CD14-positive monocyte (primary cell): Measurements from ENCODE around the gene SF3B3. TPM values are rescaled to one million over a fixed set of nuclear protein-coding genes. Genes with fewer than 3 reads are reported as not detected.

ENCODE experiments used
- DNase-seq, 3 donors: peaks; one replicate each; pipeline ENCODE4 v3.0.0-alpha.2; 2011 to 2022
- H2AFZ ChIP-seq: 2 replicates; pipeline ENCODE4 v1.6.0; 2012; ENCODE audit warnings: mild to moderate bottlenecking, low read depth, low read length, inconsistent platforms; ENCODE audit not compliant: insufficient read depth, poor library complexity, severe bottlenecking
- H3K27ac ChIP-seq, 2 donors: 1 replicate in 1 of 2; 2 replicates in 1 of 2; pipeline ENCODE4 v1.5.1; 2012 to 2013; ENCODE audit warnings: low read length in 2 of 2, control low read depth in 1 of 2, inconsistent platforms in 1 of 2, low read depth in 1 of 2, mild to moderate bottlenecking in 1 of 2
- H3K27me3 ChIP-seq, 2 donors: one replicate each; pipeline versions ENCODE4 v1.6.0 to v1.6.1; 2011 to 2013; ENCODE audit warnings: low read length in 2 of 2; ENCODE audit not compliant: control insufficient read depth in 2 of 2, insufficient read depth in 2 of 2
- H3K36me3 ChIP-seq, 2 donors: replicated peaks in 1 of 2; 1 replicate in 1 of 2; 2 replicates in 1 of 2; pipeline versions ENCODE4 v1.5.1 to v1.6.1; 2012 to 2013; ENCODE audit warnings: low read length in 2 of 2, control low read depth in 1 of 2, inconsistent platforms in 1 of 2, mild to moderate bottlenecking in 1 of 2; ENCODE audit not compliant: insufficient read depth in 2 of 2, control insufficient read depth in 1 of 2
- H3K4me1 ChIP-seq, 2 donors: 1 replicate in 1 of 2; 2 replicates in 1 of 2; pipeline versions ENCODE4 v1.5.1 to v1.6.1; 2012 to 2013; ENCODE audit warnings: low read length in 2 of 2, control low read depth in 1 of 2, inconsistent platforms in 1 of 2, mild to moderate bottlenecking in 1 of 2, moderate library complexity in 1 of 2; ENCODE audit not compliant: insufficient read depth in 2 of 2, control insufficient read depth in 1 of 2
- H3K4me2 ChIP-seq: replicated peaks from 2 replicates; pipeline ENCODE3; 2012; ENCODE audit warnings: low read length, moderate library complexity, mild to moderate bottlenecking; ENCODE audit not compliant: poor library complexity, severe bottlenecking; ENCODE audit errors: extremely low read depth
- H3K4me3 ChIP-seq, 3 experiments: fragments of 200-600 bp in 1 of 3; sonication (generic) in 1 of 3; replicated peaks in 1 of 3; 1 replicate in 2 of 3; 2 replicates in 1 of 3; pipeline ENCODE4 v1.5.1; 2011 to 2013; ENCODE audit warnings: low read length in 3 of 3, mild to moderate bottlenecking in 3 of 3, control low read depth in 2 of 3, low read depth in 2 of 3, inconsistent platforms in 1 of 3, moderate library complexity in 1 of 3
- H3K79me2 ChIP-seq: 2 replicates; pipeline ENCODE4 v1.6.0; 2012; ENCODE audit warnings: mild to moderate bottlenecking, control low read depth, inconsistent platforms, low read length, moderate library complexity; ENCODE audit not compliant: insufficient read depth
- H3K9ac ChIP-seq: 2 replicates; pipeline ENCODE4 v1.6.0; 2017; ENCODE audit warnings: low read length, mild to moderate bottlenecking; ENCODE audit not compliant: insufficient read depth, poor library complexity, severe bottlenecking
- H3K9me3 ChIP-seq, 2 donors: replicated peaks in 1 of 2; 1 replicate in 1 of 2; 2 replicates in 1 of 2; pipeline versions ENCODE4 v1.5.1 to v1.6.1; 2012 to 2013; ENCODE audit warnings: low read length in 2 of 2, control low read depth in 1 of 2; ENCODE audit not compliant: control insufficient read depth in 1 of 2, insufficient read depth in 1 of 2
- H4K20me1 ChIP-seq: 2 replicates; pipeline ENCODE4 v1.6.0; 2012; ENCODE audit warnings: mild to moderate bottlenecking, low read length, control low read depth, moderate library complexity; ENCODE audit not compliant: insufficient read depth
- H3K27ac Mint-ChIP-seq, 7 donors: one replicate each; pipeline ENCODE4 v1.8.0; 2020; ENCODE audit warnings: mild to moderate bottlenecking in 7 of 7, mixed read lengths in 7 of 7, moderate library complexity in 6 of 7, inconsistent platforms in 2 of 7
- H3K27me3 Mint-ChIP-seq, 3 donors: one replicate each; pipeline ENCODE4 v1.8.0; 2021 to 2022; ENCODE audit warnings: low read depth in 3 of 3, mild to moderate bottlenecking in 3 of 3, mixed read lengths in 3 of 3, moderate library complexity in 3 of 3, inconsistent platforms in 1 of 3
- H3K36me3 Mint-ChIP-seq, 2 donors: one replicate each; pipeline ENCODE4 v1.8.0; 2020; ENCODE audit warnings: mixed read lengths in 2 of 2, inconsistent platforms in 1 of 2, mild to moderate bottlenecking in 1 of 2
- H3K4me1 Mint-ChIP-seq: one replicate; pipeline ENCODE4 v1.8.0; 2020; ENCODE audit warnings: mild to moderate bottlenecking, mixed read lengths
- H3K4me3 Mint-ChIP-seq, 2 donors: one replicate each; pipeline ENCODE4 v1.8.0; 2020; ENCODE audit warnings: mild to moderate bottlenecking in 2 of 2, mixed read lengths in 2 of 2, moderate library complexity in 1 of 2
- H3K9me3 Mint-ChIP-seq, 7 donors: one replicate each; pipeline ENCODE4 v1.8.0; 2020 to 2022; ENCODE audit warnings: mixed read lengths in 7 of 7, mild to moderate bottlenecking in 6 of 7, moderate library complexity in 6 of 7, inconsistent platforms in 2 of 7
- WGBS: methylation state at CpG from one replicate; pipeline ENCODE4 v1.1.5; 2013; ENCODE audit warnings: missing lambda C conversion rate; ENCODE audit not compliant: insufficient coverage; 5-methylcytosine and 5-hydroxymethylcytosine counted together
- intact Hi-C, 2 donors: fragments of 100-400 bp; cut with micrococcal nuclease; formaldehyde crosslinking; loops; one replicate each; pipeline versions ENCODE4 v1.15.0 to v1.15.1; 2023
- polyA plus RNA-seq, 3 donors: library from polyadenylated mRNA; depleted of rRNA in 1 of 3; unstranded in 2 of 3; stranded (reverse) in 1 of 3; fragments of 300-500 nt in 2 of 3; fragments of >200 nt in 1 of 3; fragmentation: Illumina TruSeq in 2 of 3; gene quantifications; 1 replicate in 2 of 3; 2 replicates in 1 of 3; pipeline ENCODE4 v1.2.3, GENCODE V29; 2012 to 2021
- TF ChIP-seq, protein P1 (sequence below): fragments of 200-600 bp; IDR thresholded peaks from one replicate; pipeline ENCODE4 v1.8.0; 2022; ENCODE audit warnings: antibody characterized with exemption, mild to moderate bottlenecking

The SF3B3 gene
- polyA plus RNA-seq, 3 donors = 34.2 to 52.3 (median 42.1) TPM

DNA sequence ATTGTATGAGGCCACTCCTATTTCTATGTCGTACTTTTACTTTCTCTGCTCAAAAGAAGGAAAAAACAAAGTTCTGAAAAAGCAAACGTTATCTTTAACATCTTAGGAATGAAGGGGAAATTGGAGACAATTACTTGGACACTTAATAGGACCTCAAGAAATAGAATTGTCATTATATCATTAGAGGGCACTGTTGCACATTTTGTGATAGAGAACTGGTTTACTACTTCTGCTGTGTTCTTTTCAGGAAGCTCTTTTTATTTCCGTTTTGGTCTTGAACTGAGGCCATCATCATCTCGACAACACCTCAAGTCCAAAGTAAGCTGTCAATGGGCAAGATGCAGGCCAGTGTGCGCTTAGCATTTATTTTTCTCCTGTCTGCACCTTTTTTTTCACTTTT, 14.9 kb upstream of the SF3B3 start:
- Histone ChIP-seq H4K20me1 (no peaks in the 10 kb centered on the region), H3K4me1 (peaks cover 0 to 3% of the 10 kb centered on the region in 2 donors), H3K9ac (no peak overlapping the region), H3K9me3 (no peaks in the 10 kb centered on the region), H3K27me3 (no peaks in the 10 kb centered on the region), H2AFZ (no peak overlapping the region), H3K27ac (no peak overlapping the region), H3K79me2 (no peaks in the 10 kb centered on the region), H3K36me3 (peaks cover 62 to 91% of the 10 kb centered on the region in 2 donors), H3K4me3 (no peak overlapping the region), H3K4me2 (no peak overlapping the region)
- DNase-seq = peak in 1 of 3 donors; percentile 20
- 17% methylated on average over 3 of the region's 5 CpGs for WGBS
- Mint-ChIP-seq H3K27me3 (no peaks in the 10 kb centered on the region), H3K27ac (peak overlapping the region in 1 of 7 donors; percentile 26), H3K36me3 (peaks cover 64 to 85% of the 10 kb centered on the region in 2 donors), H3K9me3 (no peaks in the 10 kb centered on the region), H3K4me1 (peaks cover 5% of the 10 kb centered on the region), H3K4me3 (no peak overlapping the region)
- intact Hi-C loops = loop anchor here in 1 of 2 donors (10.0 kb wide), 1 partner anchor 146 kb away; no protein-coding TSS in a partner anchor
- TF ChIP-seq, protein P1, sequence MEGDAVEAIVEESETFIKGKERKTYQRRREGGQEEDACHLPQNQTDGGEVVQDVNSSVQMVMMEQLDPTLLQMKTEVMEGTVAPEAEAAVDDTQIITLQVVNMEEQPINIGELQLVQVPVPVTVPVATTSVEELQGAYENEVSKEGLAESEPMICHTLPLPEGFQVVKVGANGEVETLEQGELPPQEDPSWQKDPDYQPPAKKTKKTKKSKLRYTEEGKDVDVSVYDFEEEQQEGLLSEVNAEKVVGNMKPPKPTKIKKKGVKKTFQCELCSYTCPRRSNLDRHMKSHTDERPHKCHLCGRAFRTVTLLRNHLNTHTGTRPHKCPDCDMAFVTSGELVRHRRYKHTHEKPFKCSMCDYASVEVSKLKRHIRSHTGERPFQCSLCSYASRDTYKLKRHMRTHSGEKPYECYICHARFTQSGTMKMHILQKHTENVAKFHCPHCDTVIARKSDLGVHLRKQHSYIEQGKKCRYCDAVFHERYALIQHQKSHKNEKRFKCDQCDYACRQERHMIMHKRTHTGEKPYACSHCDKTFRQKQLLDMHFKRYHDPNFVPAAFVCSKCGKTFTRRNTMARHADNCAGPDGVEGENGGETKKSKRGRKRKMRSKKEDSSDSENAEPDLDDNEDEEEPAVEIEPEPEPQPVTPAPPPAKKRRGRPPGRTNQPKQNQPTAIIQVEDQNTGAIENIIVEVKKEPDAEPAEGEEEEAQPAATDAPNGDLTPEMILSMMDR = peak; percentile 21

DNA sequence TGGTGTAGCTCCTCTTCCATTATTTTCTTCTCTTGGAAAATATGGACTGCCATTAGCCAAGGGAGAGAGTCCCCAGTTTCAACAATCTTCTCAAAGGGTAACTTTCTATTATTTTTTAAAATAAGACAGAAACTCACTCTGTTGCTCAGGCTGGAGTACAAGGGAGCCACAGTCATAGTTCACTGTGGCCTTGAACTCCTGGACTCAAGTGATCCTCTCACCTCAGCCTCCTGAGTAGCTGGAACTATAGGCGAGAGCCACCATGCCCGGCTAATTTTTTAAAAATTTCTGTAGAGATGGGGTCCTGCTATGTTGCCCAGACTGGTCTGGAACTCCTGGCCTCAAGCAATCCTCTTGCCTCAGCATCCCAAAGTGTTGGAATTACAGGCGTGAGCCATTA, 13.4 kb upstream of the SF3B3 start:
- H3K27me3 ChIP-seq = no peaks in the 10 kb centered on the region
- H3K36me3 Mint-ChIP-seq = peaks cover 68 to 86% of the 10 kb centered on the region in 2 donors
- intact Hi-C loops = no loop called here

More for the DNA sequence above, 13.4 kb upstream of the SF3B3 start:
- no peaks in the 10 kb centered on the region for H4K20me1 ChIP-seq
- no peak overlapping the region for H3K9ac ChIP-seq
- H2AFZ ChIP-seq = no peak overlapping the region
- no CpG with 5 or more reads among the region's 3 CpGs for WGBS
- H3K4me3 ChIP-seq = no peak overlapping the region
- TF ChIP-seq, protein P1 = no peak
- H3K4me1 ChIP-seq = peaks cover 0 to 3% of the 10 kb centered on the region in 2 donors
- peak overlapping the region in 4 of 7 donors; percentile 4 to 56 (median 24) for H3K27ac Mint-ChIP-seq
- DNase-seq = no peak
- no peaks in the 10 kb centered on the region for H3K79me2 ChIP-seq
- H3K9me3 Mint-ChIP-seq = no peaks in the 10 kb centered on the region
- H3K27me3 Mint-ChIP-seq = no peaks in the 10 kb centered on the region
- no peak overlapping the region for H3K4me3 Mint-ChIP-seq
- no peak overlapping the region for H3K4me2 ChIP-seq
- H3K36me3 ChIP-seq = peaks cover 68 to 91% of the 10 kb centered on the region in 2 donors
- no peaks in the 10 kb centered on the region for H3K9me3 ChIP-seq
- no peak overlapping the region for H3K27ac ChIP-seq
- H3K4me1 Mint-ChIP-seq = peaks cover 5% of the 10 kb centered on the region
